Measurements from ENCODE around the gene CCDC197. TPM values are rescaled to one million over a fixed set of nuclear protein-coding genes. Genes with fewer than 3 reads are reported as not detected.

Gene CCDC197
- total and polyA plus RNA-seq, 2 of the 4 experiments (the other 2 are of a cell fraction), result not detected

DNA sequence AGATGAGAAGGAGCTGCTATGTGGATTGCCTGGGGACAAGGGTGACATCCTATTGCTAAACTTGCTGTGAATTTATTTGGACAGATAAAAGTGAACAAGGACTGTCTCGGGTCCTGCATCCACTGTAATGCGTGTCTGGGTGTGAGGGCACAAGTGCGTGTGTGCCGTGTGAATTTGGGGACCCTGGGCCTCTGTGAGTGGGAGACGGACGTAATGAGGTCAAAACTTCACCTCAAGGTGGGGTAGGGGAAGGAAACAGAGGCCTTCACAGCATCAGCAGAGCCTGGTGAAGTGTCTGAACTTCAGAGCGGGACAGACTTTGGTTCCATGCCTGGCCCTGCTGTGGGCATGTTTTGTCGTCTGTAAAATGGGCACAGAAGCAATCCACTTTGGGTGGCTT is 35.5 kb upstream of the CCDC197 start:
- ATAC-seq (ENCODE audit: low read depth), result no peak
- no TSS peak for BruUV-seq (replicated peaks)

More for the DNA sequence above, 35.5 kb upstream of the CCDC197 start:
- TF ChIP-seq MAFK (IDR thresholded peaks at IDR 0.05; ENCODE audit: low read depth, low read length) (no peak), BHLHE40 (IDR thresholded peaks at IDR 0.05; ENCODE audit: low read depth, low read length) (no peak), CHD1 (IDR thresholded peaks at IDR 0.05; ENCODE audit: low read depth, low read length) (no peak), ELK1 (IDR thresholded peaks at IDR 0.05; ENCODE audit: borderline replicate concordance, low read depth, low read length) (no peak), POLR2A (IDR thresholded peaks at IDR 0.05; ENCODE audit: low read depth, low read length) (no peak), MXI1 (IDR thresholded peaks at IDR 0.05; ENCODE audit: borderline replicate concordance, low read depth, low read length) (no peak), RAD21 (IDR thresholded peaks at IDR 0.05; ENCODE audit: low read length) (no peak), RCOR1 (IDR thresholded peaks at IDR 0.05; ENCODE audit: insufficient replicate concordance, low read length) (no peak), NFE2L2 (IDR thresholded peaks at IDR 0.05; ENCODE audit: low read depth, low read length) (no peak), FOS (IDR thresholded peaks at IDR 0.05; ENCODE audit: low read depth, low read length) (no peak), CEBPB (IDR thresholded peaks at IDR 0.05; ENCODE audit: low read depth, low read length) (no peak), SMC3 (IDR thresholded peaks at IDR 0.05; ENCODE audit: low read depth, low read length) (no peak), MAZ (IDR thresholded peaks at IDR 0.05; ENCODE audit: borderline replicate concordance, low read depth, low read length) (no peak), RFX5 (IDR thresholded peaks at IDR 0.05; ENCODE audit: low read depth, low read length) (no peak)
- TF ChIP-seq, protein P1, sequence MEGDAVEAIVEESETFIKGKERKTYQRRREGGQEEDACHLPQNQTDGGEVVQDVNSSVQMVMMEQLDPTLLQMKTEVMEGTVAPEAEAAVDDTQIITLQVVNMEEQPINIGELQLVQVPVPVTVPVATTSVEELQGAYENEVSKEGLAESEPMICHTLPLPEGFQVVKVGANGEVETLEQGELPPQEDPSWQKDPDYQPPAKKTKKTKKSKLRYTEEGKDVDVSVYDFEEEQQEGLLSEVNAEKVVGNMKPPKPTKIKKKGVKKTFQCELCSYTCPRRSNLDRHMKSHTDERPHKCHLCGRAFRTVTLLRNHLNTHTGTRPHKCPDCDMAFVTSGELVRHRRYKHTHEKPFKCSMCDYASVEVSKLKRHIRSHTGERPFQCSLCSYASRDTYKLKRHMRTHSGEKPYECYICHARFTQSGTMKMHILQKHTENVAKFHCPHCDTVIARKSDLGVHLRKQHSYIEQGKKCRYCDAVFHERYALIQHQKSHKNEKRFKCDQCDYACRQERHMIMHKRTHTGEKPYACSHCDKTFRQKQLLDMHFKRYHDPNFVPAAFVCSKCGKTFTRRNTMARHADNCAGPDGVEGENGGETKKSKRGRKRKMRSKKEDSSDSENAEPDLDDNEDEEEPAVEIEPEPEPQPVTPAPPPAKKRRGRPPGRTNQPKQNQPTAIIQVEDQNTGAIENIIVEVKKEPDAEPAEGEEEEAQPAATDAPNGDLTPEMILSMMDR (conservative IDR thresholded peaks at IDR 0.05; ENCODE audit: low read depth, low read length), result no peak
- TF ChIP-seq, protein P2, sequence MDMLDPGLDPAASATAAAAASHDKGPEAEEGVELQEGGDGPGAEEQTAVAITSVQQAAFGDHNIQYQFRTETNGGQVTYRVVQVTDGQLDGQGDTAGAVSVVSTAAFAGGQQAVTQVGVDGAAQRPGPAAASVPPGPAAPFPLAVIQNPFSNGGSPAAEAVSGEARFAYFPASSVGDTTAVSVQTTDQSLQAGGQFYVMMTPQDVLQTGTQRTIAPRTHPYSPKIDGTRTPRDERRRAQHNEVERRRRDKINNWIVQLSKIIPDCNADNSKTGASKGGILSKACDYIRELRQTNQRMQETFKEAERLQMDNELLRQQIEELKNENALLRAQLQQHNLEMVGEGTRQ (IDR thresholded peaks at IDR 0.05; ENCODE audit: low read depth, low read length), result no peak
- H2AFZ ChIP-seq (replicated peaks; ENCODE audit: low read length, poor library complexity), result no peak overlapping the region
- ChIA-PET POLR2A (ENCODE audit: unreplicated experiment) (no interaction called here), CTCF (no interaction called here)
- no peak overlapping the region for H2BK5ac ChIP-seq (ENCODE audit: low read depth, low read length, poor library complexity, severe bottlenecking)
- no peak overlapping the region for H4K5ac ChIP-seq (ENCODE audit: low read depth, low read length)
- DNase-seq, result no peak
- peak overlapping the region; percentile 33; the same call in 2 of the 3 replicates for H2BK15ac ChIP-seq (ENCODE audit: low read depth, low read length)
- WGBS, 2 experiments (ENCODE audit: extremely low coverage in 2 of 2, insufficient read length in 1 of 2), result 94% methylated on average over 4 of the region's 8 CpGs; no CpG with 5 or more reads in 1 of the 2 experiments
- no peak overlapping the region for H4K8ac ChIP-seq (ENCODE audit: low read depth in 2 of 2, low read length in 2 of 2)
- H3K56ac ChIP-seq (ENCODE audit: extremely low read depth, insufficient read depth, low read length), result no peak overlapping the region
- H3K4ac ChIP-seq (ENCODE audit: low read depth, low read length), result no peak overlapping the region
- dilution Hi-C loops (cut with HindIII; ENCODE audit: low sequenced_read_pairs, unreplicated experiment), result no loop called here
- 0 out of 2 replicates have a peak overlapping the region, but pooled peaks have one; percentile 1 for H4K91ac ChIP-seq (ENCODE audit: insufficient read depth, low read depth, low read length)
- no peak overlapping the region for H2BK20ac ChIP-seq (ENCODE audit: low read depth, low read length)
- peaks cover 32% of the 10 kb centered on the region for H3K4me1 ChIP-seq (ENCODE audit: control insufficient read depth, insufficient read depth, low read length)
- H3K18ac ChIP-seq (ENCODE audit: low read depth, low read length), result no peak overlapping the region
- H2AK5ac ChIP-seq (ENCODE audit: low read depth, low read length), result peak overlapping the region; percentile 57; the same call in 1 of the 2 replicates
- H3K9me3 ChIP-seq (ENCODE audit: control insufficient read depth, insufficient read depth, low read length), result no peaks in the 10 kb centered on the region
- no peaks in the 10 kb centered on the region for H3K27me3 ChIP-seq (ENCODE audit: control insufficient read depth, insufficient read depth, low read length)
- in situ Hi-C loops (cut with MboI; ENCODE audit: low sequenced_read_pairs), result no loop called here
- no peak overlapping the region for H3K14ac ChIP-seq (replicated peaks; ENCODE audit: low read depth, low read length)
- H3K9ac ChIP-seq (ENCODE audit: low read depth, low read length), result no peak overlapping the region
- H3K4me3 ChIP-seq (ENCODE audit: insufficient read depth, low read depth, low read length), result no peak overlapping the region
- no peak overlapping the region for H2AK9ac ChIP-seq (replicated peaks; ENCODE audit: low read depth, low read length, poor library complexity)
- H3K79me1 ChIP-seq (ENCODE audit: low read depth in 1 of 2, low read length in 2 of 2), result no peaks in the 10 kb centered on the region
- intact Hi-C loops (cut with micrococcal nuclease), result no loop called here
- no peak overlapping the region for H3K4me2 ChIP-seq (ENCODE audit: low read depth, low read length)
- H3K9me1 ChIP-seq (ENCODE audit: insufficient read depth, low read length), result peaks cover 30% of the 10 kb centered on the region
- peaks cover 4% of the 10 kb centered on the region; the same call in 1 of the 2 replicates for H4K20me1 ChIP-seq (ENCODE audit: insufficient read depth, low read length)
- no peak overlapping the region for H2BK120ac ChIP-seq (ENCODE audit: low read depth, low read length)
- no peaks in the 10 kb centered on the region for H3K36me3 ChIP-seq (ENCODE audit: control insufficient read depth, insufficient read depth, low read length)
- no peak overlapping the region for H3K23ac ChIP-seq (ENCODE audit: low read depth, low read length)
- no peak overlapping the region for H3K27ac ChIP-seq (ENCODE audit: insufficient read depth, low read length)

Measured in IMR-90 (cell line).